ENCODE data around the gene SRPRB. TPM values are rescaled to one million over a fixed set of nuclear protein-coding genes. Genes with fewer than 3 reads are reported as not detected.

SRPRB gene
- total RNA-seq, 1 experiment from 2014 or later: 113 TPM

DNA sequence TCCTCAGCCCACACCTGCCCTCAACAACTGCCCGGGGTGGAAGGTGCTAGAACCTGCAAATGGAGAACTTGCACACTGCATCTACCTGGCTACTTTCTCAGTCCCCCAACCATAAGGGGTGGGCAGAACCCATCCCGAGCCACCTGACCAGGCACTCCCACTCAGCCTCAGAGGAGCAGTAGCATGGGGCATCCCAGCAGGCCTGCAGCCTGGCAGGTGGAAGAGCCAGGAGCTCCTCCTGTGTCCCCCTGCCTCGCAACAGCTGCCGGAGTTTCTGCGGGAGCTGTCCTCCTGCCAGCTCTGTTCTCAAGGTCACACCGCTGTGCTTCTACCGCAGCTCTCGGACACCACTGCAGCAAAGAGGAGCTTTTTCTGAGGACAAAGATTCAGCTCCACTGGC lies 62.6 kb downstream of the SRPRB start:
- no TSS peak for BruUV-seq (replicated peaks)
- Mint-ChIP-seq H3K9me3 (ENCODE audit: low read depth, unreplicated experiment) (no peaks in the 10 kb centered on the region), H3K36me3 (ENCODE audit: insufficient read depth, unreplicated experiment) (no peaks in the 10 kb centered on the region), H3K4me1 (ENCODE audit: low read depth, unreplicated experiment) (no peaks in the 10 kb centered on the region), H3K4me3 (ENCODE audit: low read depth, unreplicated experiment) (no peak overlapping the region), H3K27ac (ENCODE audit: unreplicated experiment) (no peak overlapping the region), H3K27me3 (ENCODE audit: unreplicated experiment) (peaks cover 93% of the 10 kb centered on the region)
- intact Hi-C loops (cut with micrococcal nuclease; ENCODE audit: unreplicated experiment): no loop called here
- DNase-seq: no peak
- TF ChIP-seq CTCF (IDR thresholded peaks at IDR 0.05; ENCODE audit: unreplicated experiment): no peak
- CTCF ChIA-PET: interaction anchor here (1.4 kb wide), 1 partner anchor 12 kb away, joined by 5 read pairs; no protein-coding TSS in a partner anchor

DNA sequence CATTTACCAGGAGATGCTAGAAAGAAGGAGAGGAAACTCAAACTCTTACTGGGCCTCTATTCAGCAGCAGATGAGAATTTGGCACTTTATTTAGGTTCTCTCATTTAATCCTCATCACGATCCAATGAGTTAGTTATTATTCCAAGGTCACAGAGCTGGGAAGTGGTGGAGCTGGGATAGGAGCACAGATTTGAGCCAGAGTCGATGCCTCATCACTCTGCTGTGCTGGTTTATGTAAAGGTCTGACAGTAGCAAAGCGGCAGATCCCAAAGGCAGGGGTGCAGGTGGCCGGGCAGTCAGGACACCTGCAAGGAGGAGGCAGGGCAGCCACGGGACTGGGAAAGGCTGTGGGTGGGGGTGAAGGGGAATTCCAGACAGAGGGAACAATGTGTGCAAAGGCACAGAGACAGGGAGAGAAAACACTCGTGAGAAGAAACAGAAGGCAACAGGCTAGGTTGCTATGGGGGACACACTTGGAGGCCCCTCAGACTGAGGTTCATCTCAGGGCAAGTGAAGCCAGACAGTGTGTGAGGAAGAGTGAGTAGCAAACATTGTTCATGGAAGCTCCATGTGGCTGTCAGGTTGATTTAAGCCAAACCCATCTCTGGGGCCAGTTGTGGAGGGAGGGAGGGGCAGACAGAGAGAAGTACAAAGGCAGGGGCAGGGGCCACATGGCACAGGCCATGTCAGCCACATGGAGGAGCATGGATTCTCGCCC lies 63.3 kb downstream of the SRPRB start:
- no TSS peak for BruUV-seq (replicated peaks)
- Mint-ChIP-seq H3K9me3 (ENCODE audit: low read depth, unreplicated experiment) (no peaks in the 10 kb centered on the region), H3K36me3 (ENCODE audit: insufficient read depth, unreplicated experiment) (no peaks in the 10 kb centered on the region), H3K4me1 (ENCODE audit: low read depth, unreplicated experiment) (no peaks in the 10 kb centered on the region), H3K4me3 (ENCODE audit: low read depth, unreplicated experiment) (no peak overlapping the region), H3K27me3 (ENCODE audit: unreplicated experiment) (peaks cover 93% of the 10 kb centered on the region), H3K27ac (ENCODE audit: unreplicated experiment) (no peak overlapping the region)
- intact Hi-C loops (cut with micrococcal nuclease; ENCODE audit: unreplicated experiment): no loop called here
- no peak for TF ChIP-seq CTCF (IDR thresholded peaks at IDR 0.05; ENCODE audit: unreplicated experiment)
- DNase-seq: no peak
- CTCF ChIA-PET: interaction anchor here (1.4 kb wide), 1 partner anchor 11 kb away, joined by 5 read pairs; no protein-coding TSS in a partner anchor

GRCh38 chr3:133869586-133869985 lies 64.0 kb downstream of the SRPRB start:
- no peak for DNase-seq
- H3K27ac Mint-ChIP-seq (ENCODE audit: unreplicated experiment): no peak overlapping the region
- peaks cover 93% of the 10 kb centered on the region for H3K27me3 Mint-ChIP-seq (ENCODE audit: unreplicated experiment)
- no peaks in the 10 kb centered on the region for H3K9me3 Mint-ChIP-seq (ENCODE audit: low read depth, unreplicated experiment)
- H3K4me1 Mint-ChIP-seq (ENCODE audit: low read depth, unreplicated experiment): no peaks in the 10 kb centered on the region
- no TSS peak for BruUV-seq (replicated peaks)
- intact Hi-C loops (cut with micrococcal nuclease; ENCODE audit: unreplicated experiment): no loop called here
- no peaks in the 10 kb centered on the region for H3K36me3 Mint-ChIP-seq (ENCODE audit: insufficient read depth, unreplicated experiment)
- CTCF ChIA-PET: no interaction called here
- TF ChIP-seq CTCF (IDR thresholded peaks at IDR 0.05; ENCODE audit: unreplicated experiment): no peak
- H3K4me3 Mint-ChIP-seq (ENCODE audit: low read depth, unreplicated experiment): no peak overlapping the region

DNA sequence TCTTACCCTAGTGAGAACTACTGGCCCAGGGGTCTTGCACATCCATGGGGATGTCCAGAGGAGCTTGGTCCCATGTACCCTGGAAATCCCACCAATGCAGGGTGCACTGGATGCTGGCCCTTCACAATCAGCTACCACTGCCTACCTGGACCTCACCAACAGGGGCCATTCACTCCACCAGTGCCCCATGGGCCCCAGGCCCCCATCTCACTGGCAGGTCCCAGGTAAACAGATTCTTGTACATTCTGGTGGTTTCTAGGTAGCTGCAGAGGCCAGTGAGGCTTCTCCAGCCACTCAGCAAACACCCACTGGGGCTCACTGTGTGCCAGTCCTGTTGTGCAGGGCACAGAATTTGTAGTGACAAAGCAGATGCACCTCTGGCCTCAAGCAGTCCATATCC lies 65.2 kb downstream of the SRPRB start:
- Mint-ChIP-seq H3K9me3 (ENCODE audit: low read depth, unreplicated experiment) (no peaks in the 10 kb centered on the region), H3K27ac (ENCODE audit: unreplicated experiment) (no peak overlapping the region), H3K4me1 (ENCODE audit: low read depth, unreplicated experiment) (no peaks in the 10 kb centered on the region), H3K27me3 (ENCODE audit: unreplicated experiment) (peaks cover 93% of the 10 kb centered on the region), H3K36me3 (ENCODE audit: insufficient read depth, unreplicated experiment) (no peaks in the 10 kb centered on the region), H3K4me3 (ENCODE audit: low read depth, unreplicated experiment) (no peak overlapping the region)
- DNase-seq: no peak
- TF ChIP-seq CTCF (IDR thresholded peaks at IDR 0.05; ENCODE audit: unreplicated experiment): no peak
- BruUV-seq (replicated peaks): no TSS peak
- CTCF ChIA-PET: no interaction called here
- intact Hi-C loops (cut with micrococcal nuclease; ENCODE audit: unreplicated experiment): no loop called here

Other genes with a start within 250 kb of the SRPRB start
- gene CDV3, start 232.1 kb upstream of the SRPRB start, total RNA-seq (2022): 276 and 306 TPM in 2 replicates
- gene TOPBP1, start 143.9 kb upstream of the SRPRB start, total RNA-seq (2022): 86.6 and 94.7 TPM in 2 replicates
- 1.1 TPM in 2 replicates for gene TF, start 59.4 kb upstream of the SRPRB start, total RNA-seq (2022)
- gene RAB6B, start 90.1 kb downstream of the SRPRB start, total RNA-seq (2022): 0.85 and 4.7 TPM in 2 replicates
- gene SLCO2A1, start 224.1 kb downstream of the SRPRB start, total RNA-seq (2022): not detected in 2 replicates